GM12873 (cell line): Measurements from ENCODE around the gene TAB2.

ENCODE experiments used
- CTCF ChIP-seq: IDR thresholded peaks from 2 replicates; pipeline ENCODE4 v1.5.1; 2012; ENCODE audit warnings: low read depth, mild to moderate bottlenecking, moderate library complexity, low read length, control low read depth; ENCODE audit not compliant: insufficient read depth; ENCODE audit errors: missing control alignments

Gene TAB2

GRCh38 chr6:149385998-149386646 is 68.6 kb downstream of the TAB2 start:
- no peak for TF ChIP-seq CTCF

DNA sequence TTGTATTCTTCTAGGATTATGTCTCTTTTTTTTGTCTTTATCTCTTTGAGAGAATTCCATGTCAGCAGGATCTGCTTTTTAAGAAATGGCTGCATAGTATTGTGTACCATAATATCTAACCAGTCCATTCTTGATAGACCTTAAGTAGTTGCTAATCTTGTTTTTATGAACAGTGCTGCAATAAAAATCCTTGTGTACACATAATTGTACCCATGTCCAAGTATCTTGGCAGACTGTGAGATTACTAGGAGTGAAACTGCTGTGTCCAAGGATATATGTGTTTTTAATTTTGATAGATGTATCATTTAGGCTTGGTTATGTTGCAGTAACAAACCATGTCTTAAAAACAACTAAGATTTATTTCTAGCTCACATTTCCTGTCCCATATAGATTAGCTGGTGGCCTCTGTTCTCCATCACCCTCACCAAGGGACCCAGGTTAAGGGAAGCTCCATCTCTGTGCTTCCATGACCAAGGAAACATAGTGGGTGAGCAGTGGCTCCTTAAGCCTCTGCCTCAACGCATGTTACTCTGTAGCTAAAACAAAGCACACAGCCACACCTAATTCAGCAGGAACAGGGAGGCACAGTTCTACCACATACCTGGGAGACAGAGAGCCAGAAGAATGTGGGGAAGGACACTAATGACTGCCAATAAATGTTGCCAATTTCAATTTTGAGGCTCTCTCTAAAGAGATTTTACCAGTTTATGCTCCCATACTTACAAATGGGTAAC is 70.4 kb downstream of the TAB2 start:
- no peak for TF ChIP-seq CTCF

GRCh38 chr6:149389509-149390297 is 72.2 kb downstream of the TAB2 start:
- no peak for TF ChIP-seq CTCF

GRCh38 chr6:149392093-149392492 is 74.6 kb downstream of the TAB2 start:
- no peak for TF ChIP-seq CTCF

GRCh38 chr6:149392535-149392934 is 75.0 kb downstream of the TAB2 start:
- no peak for TF ChIP-seq CTCF

GRCh38 chr6:149393002-149393679 is 75.6 kb downstream of the TAB2 start:
- no peak for TF ChIP-seq CTCF
